Astrocyte (in vitro differentiated cells and primary cell): ENCODE results near the gene BTRC.

ENCODE experiments used
- CTCF ChIP-seq: IDR thresholded peaks from 2 replicates; pipeline ENCODE4 v1.5.1; 2011; ENCODE audit warnings: low read depth, mild to moderate bottlenecking, inconsistent platforms, low read length, moderate library complexity; ENCODE audit not compliant: insufficient read depth
- EZH2 ChIP-seq: IDR thresholded peaks from 2 replicates; pipeline ENCODE4 v1.6.1; 2012; ENCODE audit warnings: mild to moderate bottlenecking, low read length, inconsistent platforms; ENCODE audit not compliant: insufficient read depth

- TF ChIP-seq CTCF (no peak), EZH2 (no peak)
These were observed 98.2 kb downstream of the BTRC start for GRCh38 chr10:101452176-101452575.
